IgD-negative memory B cell (primary cell): ENCODE measurements around the gene SCCPDH. TPM values are rescaled to one million over a fixed set of nuclear protein-coding genes. Genes with fewer than 3 reads are reported as not detected.
"Not testable (repeated sequence)": the region's sequence is repeated elsewhere in the genome, so short reads cannot be mapped to it uniquely, and the experiment has no call there.

Experiments
- H3K27ac Mint-ChIP-seq, 3 donors: one replicate each; pipeline ENCODE4 v1.8.0; 2020 to 2022; ENCODE audit warnings: mild to moderate bottlenecking in 3 of 3, mixed read lengths in 3 of 3, moderate library complexity in 1 of 3
- H3K27me3 Mint-ChIP-seq: one replicate; pipeline ENCODE4 v1.8.0; 2021; ENCODE audit warnings: mixed read lengths
- H3K36me3 Mint-ChIP-seq: one replicate; pipeline ENCODE4 v1.8.0; 2020; ENCODE audit warnings: mild to moderate bottlenecking, mixed read lengths
- H3K4me1 Mint-ChIP-seq, 3 donors: one replicate each; pipeline ENCODE4 v1.8.0; 2020 to 2022; ENCODE audit warnings: mixed read lengths in 3 of 3, mild to moderate bottlenecking in 1 of 3
- H3K4me3 Mint-ChIP-seq, 4 donors: one replicate each; pipeline ENCODE4 v1.8.0; 2020 to 2022; ENCODE audit warnings: mild to moderate bottlenecking in 4 of 4, mixed read lengths in 4 of 4, moderate library complexity in 3 of 4
- H3K9me3 Mint-ChIP-seq, 3 donors: one replicate each; pipeline ENCODE4 v1.8.0; 2020 to 2021; ENCODE audit warnings: mixed read lengths in 3 of 3, mild to moderate bottlenecking in 1 of 3
- polyA plus RNA-seq: library from polyadenylated mRNA; unstranded; fragments of 300-500 nt; fragmentation: Illumina TruSeq; gene quantifications from one replicate; pipeline ENCODE4 v1.2.3, GENCODE V29; 2021

Gene SCCPDH
- polyA plus RNA-seq, 1 donor from 2014 or later = 9.5 TPM

- not testable (repeated sequence) for H3K27me3 Mint-ChIP-seq, H3K36me3 Mint-ChIP-seq
- Mint-ChIP-seq H3K4me1 (peaks cover 6 to 15% (median 12%) of the 10 kb centered on the region in 3 donors), H3K9me3 (peaks cover 0 to 12% (median 3%) of the 10 kb centered on the region in 3 donors), H3K4me3 (peak overlapping the region in 2 of 4 donors; percentile 31 to 51), H3K27ac (peak overlapping the region in 2 of 3 donors; percentile 14 to 45)
These were observed 29.9 kb upstream of the SCCPDH start for GRCh38 chr1:246694213-246694895.

DNA sequence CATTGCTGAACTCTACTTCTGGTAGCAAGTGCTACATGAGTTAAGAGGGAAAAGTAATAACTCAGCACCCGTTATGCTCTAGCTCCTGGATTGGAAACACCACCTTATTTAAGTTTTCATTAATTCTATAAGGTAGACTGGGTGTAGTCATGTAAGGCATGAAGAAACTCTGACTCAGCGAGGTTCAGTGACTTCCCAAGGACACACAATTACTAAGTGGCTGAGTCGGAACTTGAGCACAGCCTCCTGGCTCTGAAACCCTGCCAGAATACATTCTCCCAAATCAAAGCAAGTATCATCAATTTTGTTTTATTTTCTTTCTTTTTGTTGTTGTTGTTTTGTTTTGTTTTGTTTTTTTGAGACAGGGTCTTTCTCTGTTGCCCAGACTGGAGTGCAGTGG is 29.1 kb upstream of the SCCPDH start:
- peak overlapping the region in 1 of 4 donors; percentile 31 for H3K4me3 Mint-ChIP-seq
- H3K27ac Mint-ChIP-seq = no peak overlapping the region
- no peaks in the 10 kb centered on the region for H3K27me3 Mint-ChIP-seq
- peaks cover 0 to 12% (median 3%) of the 10 kb centered on the region in 3 donors for H3K9me3 Mint-ChIP-seq
- peaks cover 5 to 12% (median 12%) of the 10 kb centered on the region in 3 donors for H3K4me1 Mint-ChIP-seq
- H3K36me3 Mint-ChIP-seq = no peaks in the 10 kb centered on the region

- Mint-ChIP-seq H3K9me3 (peaks cover 0 to 12% (median 3%) of the 10 kb centered on the region in 3 donors), H3K4me1 (peaks cover 5 to 12% (median 12%) of the 10 kb centered on the region in 3 donors), H3K36me3 (no peaks in the 10 kb centered on the region), H3K27ac (no peak overlapping the region), H3K4me3 (no peak overlapping the region), H3K27me3 (no peaks in the 10 kb centered on the region)
These were observed 28.5 kb upstream of the SCCPDH start for GRCh38 chr1:246695666-246696065.

- peaks cover 0 to 7% (median 3%) of the 10 kb centered on the region in 3 donors for H3K9me3 Mint-ChIP-seq
- peaks cover 2% of the 10 kb centered on the region for H3K27me3 Mint-ChIP-seq
- peaks cover 5 to 12% (median 12%) of the 10 kb centered on the region in 3 donors for H3K4me1 Mint-ChIP-seq
- no peaks in the 10 kb centered on the region for H3K36me3 Mint-ChIP-seq
- H3K27ac Mint-ChIP-seq = no peak overlapping the region
- H3K4me3 Mint-ChIP-seq = peak overlapping the region in 3 of 4 donors; percentile 35 to 74 (median 55)
These were observed 25.6 kb upstream of the SCCPDH start for GRCh38 chr1:246698466-246699094.

GRCh38 chr1:246699095-246699735 is 25.0 kb upstream of the SCCPDH start:
- no peaks in the 10 kb centered on the region for H3K36me3 Mint-ChIP-seq
- peak overlapping the region; percentile 35 to 74 (median 48) for H3K4me3 Mint-ChIP-seq
- peaks cover 5 to 12% (median 12%) of the 10 kb centered on the region in 3 donors for H3K4me1 Mint-ChIP-seq
- H3K27ac Mint-ChIP-seq = peak overlapping the region in 1 of 3 donors; percentile 11
- H3K9me3 Mint-ChIP-seq = peaks cover 0 to 6% (median 3%) of the 10 kb centered on the region in 3 donors
- H3K27me3 Mint-ChIP-seq = peaks cover 7% of the 10 kb centered on the region

- Mint-ChIP-seq H3K9me3 (no peaks in the 10 kb centered on the region), H3K36me3 (no peaks in the 10 kb centered on the region), H3K27me3 (peaks cover 7% of the 10 kb centered on the region), H3K4me1 (peaks cover 5 to 6% (median 5%) of the 10 kb centered on the region in 3 donors), H3K27ac (no peak overlapping the region), H3K4me3 (no peak overlapping the region)
These were observed 20.6 kb upstream of the SCCPDH start for GRCh38 chr1:246703581-246703980.

DNA sequence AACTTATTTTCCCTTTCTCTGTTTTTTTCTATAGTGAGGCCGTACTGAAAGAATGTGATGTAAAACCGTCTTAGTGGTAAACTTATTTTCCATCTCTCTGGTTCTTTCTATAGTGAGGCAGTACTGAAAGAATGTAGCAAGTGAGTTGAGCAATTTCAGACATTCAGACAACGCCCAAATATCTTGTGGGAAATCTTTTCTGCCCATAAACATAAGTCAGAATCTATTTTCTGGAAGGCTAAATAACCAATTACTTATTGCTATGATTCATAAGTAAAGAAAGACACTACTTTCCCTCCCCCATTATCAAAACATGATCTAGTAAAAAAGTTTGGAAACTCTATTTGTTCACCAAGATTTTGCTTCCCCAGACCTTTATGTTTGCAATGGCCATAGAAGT is 18.8 kb upstream of the SCCPDH start:
- Mint-ChIP-seq H3K27me3 (peaks cover 8% of the 10 kb centered on the region), H3K27ac (no peak overlapping the region), H3K9me3 (peaks cover 2 to 4% (median 4%) of the 10 kb centered on the region in 3 donors), H3K4me3 (no peak overlapping the region), H3K4me1 (no peaks in the 10 kb centered on the region), H3K36me3 (no peaks in the 10 kb centered on the region)

- H3K27me3 Mint-ChIP-seq = peaks cover 17% of the 10 kb centered on the region
- H3K27ac Mint-ChIP-seq = no peak overlapping the region
- H3K9me3 Mint-ChIP-seq = peaks cover 4 to 7% (median 6%) of the 10 kb centered on the region in 3 donors
- no peak overlapping the region for H3K4me3 Mint-ChIP-seq
- no peaks in the 10 kb centered on the region for H3K4me1 Mint-ChIP-seq
- no peaks in the 10 kb centered on the region for H3K36me3 Mint-ChIP-seq
These were observed 16.0 kb upstream of the SCCPDH start for GRCh38 chr1:246708166-246708565.

DNA sequence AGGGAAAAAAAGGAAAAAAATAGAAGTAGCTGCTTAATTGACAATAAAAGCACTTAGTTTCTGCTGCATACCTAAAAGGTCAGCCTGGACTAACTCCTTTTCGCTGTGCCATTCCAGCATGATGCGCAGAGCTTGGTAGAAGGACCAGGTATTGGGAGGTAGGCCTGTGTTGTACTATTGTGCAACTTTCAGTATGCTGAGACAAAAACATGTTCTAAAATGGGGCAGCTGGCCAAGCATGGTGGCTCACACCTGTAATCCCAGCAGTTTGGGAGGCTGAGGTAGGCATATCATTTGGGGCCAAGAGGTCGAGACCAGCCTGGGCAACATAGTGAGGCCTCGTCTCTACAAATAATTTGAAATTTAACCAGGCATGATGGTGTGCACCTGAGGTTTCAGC is 15.0 kb upstream of the SCCPDH start:
- Mint-ChIP-seq H3K36me3 (no peaks in the 10 kb centered on the region), H3K27ac (peak overlapping the region in 1 of 3 donors; percentile 6), H3K4me1 (no peaks in the 10 kb centered on the region), H3K9me3 (peaks cover 4 to 7% (median 6%) of the 10 kb centered on the region in 3 donors), H3K4me3 (no peak overlapping the region), H3K27me3 (peaks cover 11% of the 10 kb centered on the region)

- Mint-ChIP-seq H3K27me3 (peaks cover 11% of the 10 kb centered on the region), H3K9me3 (peaks cover 4 to 7% (median 6%) of the 10 kb centered on the region in 3 donors), H3K27ac (no peak overlapping the region), H3K4me3 (no peak overlapping the region), H3K36me3 (no peaks in the 10 kb centered on the region), H3K4me1 (no peaks in the 10 kb centered on the region)
These were observed 14.4 kb upstream of the SCCPDH start for GRCh38 chr1:246709835-246710234.

- Mint-ChIP-seq H3K9me3 (peaks cover 4 to 7% (median 6%) of the 10 kb centered on the region in 3 donors), H3K4me1 (no peaks in the 10 kb centered on the region), H3K4me3 (no peak overlapping the region), H3K36me3 (no peaks in the 10 kb centered on the region), H3K27me3 (peaks cover 11% of the 10 kb centered on the region), H3K27ac (no peak overlapping the region)
These were observed 12.6 kb upstream of the SCCPDH start for GRCh38 chr1:246711548-246712003.

DNA sequence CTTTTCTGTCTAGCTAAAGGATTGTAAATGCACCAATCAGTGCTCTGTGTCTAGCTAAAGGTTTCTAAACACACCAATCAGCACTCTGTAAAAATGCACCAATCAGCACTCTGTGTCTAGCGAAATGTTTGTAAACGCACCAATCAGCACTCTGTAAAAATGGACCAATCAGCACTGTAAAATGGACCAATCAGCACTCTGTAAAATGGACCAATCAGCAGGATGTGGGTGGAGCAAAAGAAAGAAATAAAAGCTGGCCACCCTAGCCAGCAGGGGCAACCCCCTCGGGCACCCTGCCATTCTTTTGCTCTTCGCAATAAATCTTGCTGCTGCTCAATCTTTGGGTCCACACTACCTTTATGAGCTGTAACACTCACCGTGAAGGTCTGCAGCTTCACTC is 11.8 kb upstream of the SCCPDH start:
- not testable (repeated sequence) for H3K9me3 Mint-ChIP-seq, H3K36me3 Mint-ChIP-seq, H3K27ac Mint-ChIP-seq, H3K4me3 Mint-ChIP-seq, H3K4me1 Mint-ChIP-seq
- H3K27me3 Mint-ChIP-seq = peaks cover 11% of the 10 kb centered on the region

DNA sequence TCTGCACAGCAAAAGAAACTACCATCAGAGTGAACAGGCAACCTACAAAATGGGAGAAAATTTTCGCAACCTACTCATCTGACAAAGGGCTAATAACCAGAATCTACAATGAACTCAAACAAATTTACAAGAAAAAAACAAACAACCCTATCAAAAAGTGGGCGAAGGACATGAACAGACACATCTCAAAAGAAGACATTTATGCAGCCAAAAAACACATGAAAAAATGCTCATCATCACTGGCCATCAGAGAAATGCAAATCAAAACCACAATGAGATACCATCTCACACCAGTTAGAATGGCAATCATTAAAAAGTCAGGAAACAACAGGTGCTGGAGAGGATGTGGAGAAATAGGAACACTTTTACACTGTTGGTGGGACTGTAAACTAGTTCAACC is 4.8 kb upstream of the SCCPDH start:
- H3K4me3 Mint-ChIP-seq, H3K36me3 Mint-ChIP-seq, H3K4me1 Mint-ChIP-seq, H3K27me3 Mint-ChIP-seq, H3K27ac Mint-ChIP-seq: not testable (repeated sequence)
- H3K9me3 Mint-ChIP-seq = peaks cover 0 to 11% (median 0%) of the 10 kb centered on the region in 3 donors

- not testable (repeated sequence) for H3K4me1 Mint-ChIP-seq, H3K27me3 Mint-ChIP-seq, H3K27ac Mint-ChIP-seq, H3K36me3 Mint-ChIP-seq
- Mint-ChIP-seq H3K4me3 (peak overlapping the region in 2 of 4 donors; percentile 10 to 41), H3K9me3 (peaks cover 0 to 11% (median 0%) of the 10 kb centered on the region in 3 donors)
These were observed 3.4 kb upstream of the SCCPDH start for GRCh38 chr1:246720814-246721213.

- Mint-ChIP-seq H3K4me1 (peaks cover 4 to 7% (median 7%) of the 10 kb centered on the region in 3 donors), H3K27ac (no peak overlapping the region), H3K27me3 (no peaks in the 10 kb centered on the region), H3K36me3 (peaks cover 4% of the 10 kb centered on the region), H3K9me3 (peaks cover 0 to 12% (median 5%) of the 10 kb centered on the region in 3 donors), H3K4me3 (peak overlapping the region in 2 of 4 donors; percentile 2 to 89)
These were observed 1.5 kb upstream of the SCCPDH start for GRCh38 chr1:246722720-246723119.
